Activated naive CD4-positive, alpha-beta T cell treated with anti-CD3 and anti-CD28 coated beads, Interleukin-2, amount 50 U/mL, for 16 hours (primary cell): ENCODE data around the gene TMEM184B.

Experiments used
- DNase-seq: peaks from one replicate; pipeline ENCODE4 v3.0.0-alpha.2; 2020

The TMEM184B gene

DNA sequence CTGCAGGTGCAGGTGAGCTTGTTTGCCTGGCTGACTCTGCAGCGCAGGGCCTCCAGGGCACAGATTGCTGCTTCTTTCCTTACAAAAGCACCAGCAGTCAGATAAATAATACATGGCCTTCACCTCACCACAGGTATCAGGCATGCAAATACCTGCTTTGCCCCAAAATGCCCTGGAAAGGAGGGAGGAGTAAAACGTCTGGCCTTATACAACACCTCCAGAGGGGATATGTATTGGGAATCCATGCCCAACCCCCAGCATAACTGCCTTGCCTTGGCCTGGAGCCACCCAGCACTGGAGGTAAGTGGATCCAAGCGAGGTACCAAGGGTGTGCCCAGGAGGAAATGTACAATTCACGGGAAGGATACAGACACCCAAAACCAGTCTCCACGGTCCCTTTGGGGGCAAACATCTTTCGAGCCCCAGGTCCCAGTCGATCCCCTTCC is 860 bp downstream of the TMEM184B start:
- DNase-seq: no peak

DNA sequence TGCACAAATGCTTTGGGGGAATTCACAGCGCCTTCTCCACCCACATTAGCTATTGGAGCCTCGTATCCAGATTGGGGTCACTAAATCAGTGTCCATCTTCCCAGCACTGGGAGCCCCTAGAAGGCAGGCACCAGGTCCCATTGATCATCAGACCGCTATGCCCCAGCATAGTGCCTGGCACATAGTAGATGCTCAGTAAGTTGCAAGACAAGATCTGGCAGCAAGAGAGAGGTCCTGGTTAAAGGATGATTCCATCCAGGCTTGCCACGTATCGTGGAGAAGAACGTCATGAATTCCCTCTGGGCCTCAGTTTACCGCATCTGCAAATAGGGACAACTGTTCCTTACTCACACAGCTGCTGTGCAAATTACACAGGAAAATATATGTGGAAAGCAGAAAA is 1.7 kb downstream of the TMEM184B start:
- DNase-seq: no peak

DNA sequence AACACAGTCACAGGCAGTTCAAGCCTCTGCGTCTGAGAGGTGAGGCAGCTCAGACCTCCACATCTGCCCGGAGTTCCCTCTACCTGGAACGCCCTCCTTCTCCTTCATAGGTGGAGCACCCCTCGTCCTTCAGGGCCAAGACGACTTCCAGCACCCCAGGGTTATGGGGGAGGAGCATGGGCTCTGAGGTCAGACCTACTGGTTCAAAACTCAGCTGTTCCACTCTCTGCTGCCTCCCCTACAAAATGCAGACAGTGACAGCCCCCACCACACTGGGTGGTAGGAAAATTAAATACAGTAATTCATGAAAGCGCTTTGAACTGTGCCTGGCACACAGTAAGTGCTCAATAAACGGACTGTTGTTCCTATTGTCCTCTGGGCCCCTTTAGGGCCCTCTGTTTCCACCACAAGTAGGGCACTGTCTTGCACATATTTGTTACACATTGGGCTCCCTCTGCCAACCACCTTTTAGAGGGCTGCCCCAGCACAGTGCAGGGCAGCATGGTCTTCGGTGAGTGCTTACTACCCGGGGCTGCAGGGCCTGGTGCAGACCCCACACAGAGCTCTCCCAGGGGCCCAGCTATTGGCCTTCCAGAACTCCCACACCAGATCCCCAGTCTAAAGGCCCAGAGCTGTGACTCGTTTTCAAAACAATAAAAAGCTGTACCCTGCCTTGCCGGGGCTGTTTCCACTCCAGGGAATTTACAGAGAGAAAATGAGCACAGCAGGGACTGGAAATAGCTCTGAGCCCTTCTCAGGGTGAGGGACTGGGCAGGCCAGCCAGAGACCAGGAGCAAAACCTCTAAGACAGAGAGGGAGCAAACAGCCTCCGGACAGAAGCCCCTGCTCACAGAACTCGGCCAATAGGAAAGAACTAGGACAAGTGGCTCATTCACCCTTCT is 2.5 kb downstream of the TMEM184B start:
- DNase-seq: no peak

DNA sequence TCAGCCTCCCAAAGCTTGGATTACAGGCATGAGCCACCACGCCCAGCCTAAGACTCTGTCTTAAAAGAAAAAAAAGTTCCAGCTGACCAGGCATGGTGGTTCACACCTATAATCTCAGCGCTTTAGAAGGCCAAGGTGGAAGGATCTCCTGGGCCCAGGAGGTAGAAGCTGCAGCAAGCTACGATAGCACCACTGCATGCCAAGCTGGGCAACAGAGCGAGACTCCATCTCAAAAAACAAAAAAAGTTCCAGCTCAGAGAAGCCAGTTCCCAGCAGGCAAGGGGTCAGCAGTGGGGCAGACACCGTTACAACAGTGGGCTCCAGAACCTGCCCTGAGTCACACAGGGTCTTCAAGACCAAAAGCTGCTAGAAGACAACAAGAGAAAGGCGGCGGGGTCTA is 3.3 kb downstream of the TMEM184B start:
- DNase-seq: no peak

DNA sequence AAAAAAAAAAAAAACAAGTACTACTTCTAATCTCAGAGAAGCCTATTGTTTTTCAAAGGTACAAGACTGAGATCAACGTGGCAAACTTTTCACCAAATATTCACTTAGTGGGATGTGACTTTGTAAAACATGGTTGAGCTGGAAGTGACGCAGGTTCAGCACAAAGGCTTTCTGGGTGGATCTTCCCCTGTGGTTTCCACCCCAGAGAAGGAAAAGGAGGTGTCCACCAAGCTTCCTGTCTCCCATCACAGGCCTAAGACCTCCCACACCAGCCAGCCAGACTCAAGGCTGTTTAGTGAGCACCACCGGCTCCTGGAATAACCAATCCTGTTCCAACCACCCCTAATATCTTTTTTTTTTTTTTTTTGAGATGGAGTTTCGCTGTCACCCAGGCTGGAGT is 5.7 kb downstream of the TMEM184B start:
- DNase-seq: peak; percentile 17

DNA sequence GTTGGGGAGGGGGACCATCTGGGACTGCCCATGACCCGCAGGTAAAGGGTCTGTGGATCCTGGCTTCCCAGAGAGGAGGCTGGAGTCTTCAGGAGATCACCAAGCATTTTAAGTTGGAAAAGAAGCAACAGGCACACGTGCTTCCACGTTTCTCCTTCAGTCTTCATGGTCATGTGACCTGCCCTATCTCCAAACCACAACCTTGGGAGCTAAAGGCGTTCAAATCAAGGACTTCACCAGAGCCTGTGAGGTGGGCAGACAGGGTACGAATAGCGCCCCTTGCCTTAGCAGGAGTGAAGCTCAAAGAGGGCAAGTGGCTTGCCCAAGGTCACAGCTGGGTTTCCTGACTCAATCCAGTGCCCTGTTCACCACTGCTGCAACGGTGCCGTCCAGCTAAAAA is 6.7 kb downstream of the TMEM184B start:
- no peak for DNase-seq

DNA sequence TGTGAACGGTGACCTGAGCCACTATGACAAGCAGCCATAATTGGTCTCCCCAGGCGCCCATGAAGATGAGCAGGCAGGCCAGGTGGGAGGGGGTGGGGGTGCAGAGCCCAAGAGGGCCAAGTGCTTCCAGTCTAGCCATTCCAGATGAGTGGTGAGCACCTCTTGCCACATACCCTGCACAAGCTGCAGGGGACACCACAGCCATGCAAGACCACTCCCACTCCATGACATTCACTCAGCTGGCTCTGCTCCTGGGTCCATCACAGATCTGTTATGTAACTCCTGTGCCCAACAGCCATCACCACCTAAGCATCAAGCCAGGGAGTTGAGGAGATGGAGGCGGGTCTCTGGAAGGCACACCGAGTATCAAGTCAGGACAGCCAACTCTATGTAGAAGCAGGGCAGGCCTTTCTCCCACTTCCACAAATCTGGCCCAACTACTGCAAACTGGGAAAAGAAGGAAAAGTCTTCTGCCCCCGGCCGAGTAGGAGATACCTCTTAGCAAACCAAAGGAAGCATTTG is 8.4 kb downstream of the TMEM184B start:
- no peak for DNase-seq

DNA sequence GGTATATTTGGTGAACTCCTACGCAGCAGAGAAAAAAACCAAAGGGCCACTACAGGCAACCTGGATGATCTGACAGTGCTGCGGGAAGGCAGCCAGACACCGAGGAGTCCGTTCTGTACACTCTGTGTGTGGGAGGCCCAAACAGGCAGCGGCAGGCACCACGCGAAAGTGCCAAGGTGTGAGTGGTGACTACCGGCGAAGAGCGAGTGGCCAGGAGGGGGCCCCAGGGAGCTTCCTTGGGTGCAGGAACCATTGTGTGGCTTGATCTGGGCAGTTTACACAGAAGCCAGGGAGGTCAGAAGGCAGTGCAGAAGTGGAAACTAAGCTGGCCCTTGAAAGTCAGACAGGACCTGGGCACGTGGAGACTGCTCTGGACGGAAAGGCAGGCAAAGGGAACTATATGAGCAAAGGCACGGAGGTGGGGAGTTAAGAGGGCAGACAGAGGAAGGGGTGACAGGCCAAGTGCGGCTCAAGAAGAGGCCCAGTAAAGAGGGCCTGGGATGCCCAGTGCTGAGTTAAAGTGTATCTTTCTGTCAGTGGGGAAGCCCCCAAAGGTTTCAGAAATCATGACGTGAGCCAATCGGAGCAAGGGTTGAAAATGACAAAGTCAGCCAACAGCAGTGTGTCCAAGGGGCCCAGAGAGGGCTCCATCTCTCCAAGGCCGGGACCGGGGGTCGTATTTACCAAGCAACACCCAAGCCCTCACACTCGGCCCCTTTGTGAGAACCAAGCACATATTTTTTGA is 10.6 kb downstream of the TMEM184B start:
- peak; percentile 30 for DNase-seq

DNA sequence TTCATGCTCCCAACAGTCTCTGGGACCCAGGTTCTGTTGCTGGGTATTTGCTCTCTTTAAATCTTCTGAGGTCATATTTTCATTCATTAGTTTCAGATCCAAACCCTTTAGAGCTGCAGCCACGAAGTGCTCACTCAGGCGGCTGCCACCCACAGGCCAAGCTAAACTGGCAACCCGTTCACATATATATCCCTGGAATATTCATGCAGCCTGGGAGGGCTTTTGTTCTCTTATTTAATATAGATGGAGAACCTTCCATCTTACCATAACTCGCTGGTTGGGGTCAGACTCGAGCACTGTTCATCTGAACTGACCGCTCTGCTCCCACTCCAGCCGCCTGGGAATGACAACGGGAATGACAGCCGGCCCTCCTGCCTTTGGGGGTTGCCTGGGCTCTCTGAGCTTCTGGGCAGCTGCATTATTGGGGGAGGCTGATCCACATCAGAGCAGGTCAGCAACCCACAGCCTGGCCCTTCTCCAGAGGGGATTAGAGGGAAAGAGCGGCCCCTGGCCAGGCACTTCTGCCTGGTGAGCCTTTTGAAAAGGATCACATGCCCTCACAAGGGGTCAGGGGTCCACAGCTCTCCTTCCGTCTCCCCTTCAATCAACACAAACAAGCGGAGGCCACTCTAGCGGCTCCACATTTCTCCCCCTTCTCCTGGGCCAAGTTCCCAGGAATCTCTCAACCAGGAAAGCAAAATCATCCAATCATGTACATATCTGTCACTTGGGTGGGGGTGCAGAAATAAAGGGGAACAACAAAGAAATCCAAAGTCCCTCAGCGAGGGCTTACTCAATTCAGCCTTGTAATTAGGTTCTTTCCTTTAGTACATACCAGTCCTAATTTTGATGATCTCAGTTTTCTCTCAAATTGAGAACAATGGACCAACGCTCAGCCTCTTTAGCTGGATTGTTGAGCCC is 11.8 kb downstream of the TMEM184B start:
- no peak for DNase-seq

DNA sequence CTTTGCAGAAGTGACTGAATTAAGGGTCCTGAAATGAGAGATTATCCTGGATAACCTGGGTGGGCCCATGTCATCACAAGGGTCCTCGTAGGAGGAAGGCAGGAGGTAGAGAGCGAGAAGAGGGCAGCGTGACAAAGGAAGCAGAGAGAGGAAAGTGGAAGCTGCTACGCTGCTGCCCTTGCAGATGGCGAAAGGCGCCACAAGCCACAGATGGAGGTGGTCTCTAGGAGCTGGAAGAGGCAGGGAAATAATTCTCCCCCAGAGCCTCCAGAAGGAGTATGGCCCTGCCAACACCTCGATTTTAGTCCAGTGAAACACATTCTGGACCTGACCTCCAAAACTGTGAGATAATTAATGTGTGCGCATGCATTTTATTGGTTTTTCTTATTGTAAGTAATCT is 13.4 kb downstream of the TMEM184B start:
- no peak for DNase-seq

DNA sequence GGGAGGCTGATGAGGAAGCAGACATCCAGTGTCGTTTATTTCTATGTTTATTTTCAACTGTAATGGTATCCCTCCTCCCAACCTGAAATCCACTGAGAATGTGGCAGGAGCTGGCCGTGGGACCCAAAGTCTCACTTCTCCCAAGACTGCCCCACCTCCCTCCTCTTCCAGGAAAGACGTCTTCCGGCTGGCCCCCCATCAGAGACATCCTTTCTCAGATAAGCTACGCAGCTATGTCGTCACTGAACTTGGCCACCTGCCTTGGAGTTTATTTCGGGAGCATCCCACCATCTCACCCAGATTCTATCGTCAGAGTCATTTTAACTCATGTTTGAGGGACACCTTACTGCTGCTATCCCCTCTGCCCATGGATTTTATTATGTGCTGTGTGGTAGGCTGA is 13.9 kb downstream of the TMEM184B start:
- no peak for DNase-seq

DNA sequence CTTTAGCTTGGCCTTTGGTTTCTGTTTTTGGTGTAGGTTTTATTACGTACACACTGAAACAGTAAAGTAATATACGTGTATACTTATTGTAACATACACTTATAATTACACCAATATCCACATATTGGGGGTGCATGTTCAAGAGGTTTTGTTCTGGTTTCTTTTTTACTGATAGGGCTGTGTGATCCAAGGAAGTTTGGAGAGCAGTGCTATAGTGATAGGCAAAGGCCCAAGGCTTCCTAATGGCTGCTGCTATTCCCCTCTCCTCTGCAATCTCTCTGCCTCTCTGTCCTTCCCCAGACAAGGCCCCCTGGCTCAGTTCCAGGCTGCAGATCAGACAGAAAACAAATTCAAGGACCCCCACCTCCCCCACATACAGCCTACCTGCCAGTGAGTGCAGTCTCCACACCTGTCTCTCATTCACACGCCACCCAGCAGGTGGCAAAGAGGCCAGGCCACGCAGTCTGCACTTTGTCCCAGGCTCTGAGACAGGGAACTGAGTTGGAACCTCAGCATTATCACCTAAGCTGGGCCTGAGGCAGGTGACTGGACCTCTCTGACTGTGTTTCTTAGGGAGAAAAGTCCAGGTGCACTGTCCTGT is 15.1 kb downstream of the TMEM184B start:
- DNase-seq: no peak

DNA sequence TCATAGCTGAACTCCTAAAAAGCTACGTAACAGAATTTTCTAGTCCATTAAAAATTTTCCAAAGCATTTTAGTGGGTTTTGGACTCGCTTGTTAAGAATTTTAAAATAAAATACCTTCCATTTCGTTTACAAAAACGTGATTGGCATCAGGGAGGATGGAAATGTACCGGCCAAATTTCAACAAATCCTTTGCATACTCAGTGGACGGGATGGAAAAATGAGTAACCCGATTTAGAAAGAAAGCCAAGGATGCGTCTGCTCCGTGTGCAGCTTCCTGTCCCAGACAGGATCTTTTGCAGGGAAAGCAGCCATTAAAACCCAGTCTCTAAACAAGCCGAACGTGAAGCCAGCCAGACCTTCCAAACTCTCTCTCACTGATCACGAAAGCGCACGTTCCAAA is 15.6 kb downstream of the TMEM184B start:
- DNase-seq: no peak

DNA sequence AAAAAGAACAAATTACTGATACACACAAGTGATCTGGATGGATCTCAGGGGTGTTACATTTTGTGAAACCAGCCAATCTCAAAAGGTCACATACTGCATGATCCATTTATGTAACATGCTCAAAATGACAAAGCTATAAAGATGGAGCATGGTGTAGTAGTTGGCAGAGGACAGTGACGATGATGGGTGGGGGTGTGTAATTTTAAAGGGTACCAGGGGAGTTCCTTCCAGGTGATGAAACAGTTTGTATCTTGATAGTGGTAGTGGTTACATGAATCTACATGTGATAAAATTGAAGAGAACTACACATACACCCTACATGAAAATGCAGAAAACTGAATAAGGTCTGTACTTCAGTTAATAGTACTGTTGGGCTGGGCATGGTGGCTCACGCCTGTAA is 17.1 kb downstream of the TMEM184B start:
- DNase-seq: no peak

DNA sequence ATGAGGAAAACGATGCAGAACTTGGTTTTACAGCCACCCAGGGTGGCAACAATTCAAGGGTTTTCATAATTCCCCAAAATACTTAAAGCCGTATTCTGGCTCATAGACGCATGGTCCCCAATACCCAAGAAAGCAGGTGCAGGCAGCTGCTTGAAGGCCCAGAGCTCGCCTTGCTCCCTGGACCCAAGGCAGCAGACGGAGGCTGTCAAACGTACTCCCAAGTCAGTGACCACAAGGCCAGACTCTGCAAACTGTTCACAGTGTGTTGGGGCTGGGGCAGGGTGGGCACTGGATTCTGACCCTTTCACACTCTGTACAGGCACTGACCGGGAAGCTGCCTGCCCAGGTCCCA is 21.5 kb downstream of the TMEM184B start:
- DNase-seq: no peak

DNA sequence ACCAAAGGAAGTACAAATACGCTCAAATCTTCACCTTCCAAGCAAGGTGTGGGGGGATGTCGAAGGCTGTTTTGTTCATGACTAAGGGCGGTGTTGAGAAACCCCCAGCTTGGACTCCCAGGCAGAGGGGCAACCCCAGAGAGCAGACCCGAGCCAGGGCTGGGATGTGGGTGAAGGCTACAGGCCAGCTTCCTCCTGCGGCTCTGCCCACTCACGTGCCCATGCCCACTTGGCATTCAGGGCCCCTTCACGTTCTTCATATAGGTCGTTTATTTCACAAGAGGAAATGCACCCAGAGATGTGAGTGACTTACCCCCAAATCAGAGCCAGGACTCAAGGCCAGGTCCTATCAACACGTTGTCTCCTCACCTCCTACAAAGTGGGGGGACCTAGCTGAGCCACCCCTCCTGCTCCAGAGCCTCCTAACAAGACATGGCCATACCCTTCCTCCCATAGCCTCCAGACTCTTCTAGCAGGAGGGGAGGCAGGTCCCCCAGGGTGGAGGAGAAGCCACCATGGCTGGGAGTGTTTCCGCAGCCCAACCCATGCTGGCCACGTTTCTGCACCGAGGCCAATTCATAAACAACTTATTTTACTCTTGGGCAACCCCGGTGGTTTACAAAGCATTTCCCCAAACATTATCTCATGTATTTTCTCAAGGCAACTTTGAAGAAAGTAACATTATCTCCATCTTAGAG is 22.0 kb downstream of the TMEM184B start:
- no peak for DNase-seq

DNA sequence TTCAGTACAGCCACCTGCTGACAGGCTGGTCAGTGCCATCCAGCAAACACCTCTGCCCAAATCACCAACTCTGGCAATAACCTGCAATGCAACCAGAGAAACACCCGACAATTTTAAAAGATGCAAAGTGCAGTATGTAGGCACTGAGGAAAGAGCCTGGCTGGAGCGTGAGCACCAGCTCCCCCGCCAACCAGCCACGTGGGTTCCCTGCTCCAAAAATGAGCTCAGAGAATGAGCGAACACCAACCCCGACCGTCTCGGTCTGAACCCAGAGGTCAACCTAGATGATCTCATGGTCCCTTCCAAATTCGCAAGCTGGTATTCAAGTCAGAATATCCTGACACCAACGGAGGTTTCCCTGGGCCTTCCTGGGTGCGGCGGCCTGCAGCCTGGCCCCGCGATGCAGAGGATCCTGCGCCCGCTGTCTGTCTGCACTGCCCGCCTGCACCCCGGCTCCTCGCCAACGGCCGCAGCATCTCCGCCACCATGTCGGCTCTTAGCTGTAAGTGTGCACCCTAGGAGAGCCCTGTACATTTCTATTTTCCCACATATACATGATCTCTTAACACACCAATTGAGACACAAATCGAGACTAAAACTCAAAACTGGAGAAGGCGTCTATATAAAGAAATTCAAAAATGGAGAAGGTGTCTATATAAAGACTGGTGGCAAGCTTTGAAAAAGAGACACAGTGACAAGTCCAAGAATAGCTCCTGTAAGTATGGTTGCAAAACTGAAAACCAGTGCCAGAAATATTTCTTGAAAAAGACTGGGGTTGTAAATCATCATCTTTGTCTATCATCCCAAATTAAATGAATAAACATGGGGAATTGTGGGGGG is 22.8 kb downstream of the TMEM184B start:
- DNase-seq: no peak

DNA sequence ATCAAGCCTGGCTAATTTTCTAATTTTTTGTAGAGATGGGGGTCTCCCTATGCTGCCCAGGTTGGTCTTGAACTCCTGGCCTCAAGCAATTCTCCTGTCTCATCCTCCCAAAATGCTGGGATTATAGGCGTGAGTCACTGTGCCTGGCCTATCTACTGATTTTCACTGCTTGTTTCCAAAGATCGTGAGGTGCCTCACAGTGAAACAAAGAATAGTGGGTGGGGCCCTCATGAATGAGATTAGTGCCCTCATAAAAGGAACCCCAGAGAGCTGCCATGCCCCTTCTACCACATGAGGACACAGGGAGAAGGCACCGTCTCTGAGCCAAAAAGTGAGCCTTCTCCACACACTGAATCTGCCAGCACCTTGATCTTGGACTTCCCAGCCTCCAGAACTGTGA is 23.5 kb downstream of the TMEM184B start:
- DNase-seq: no peak

DNA sequence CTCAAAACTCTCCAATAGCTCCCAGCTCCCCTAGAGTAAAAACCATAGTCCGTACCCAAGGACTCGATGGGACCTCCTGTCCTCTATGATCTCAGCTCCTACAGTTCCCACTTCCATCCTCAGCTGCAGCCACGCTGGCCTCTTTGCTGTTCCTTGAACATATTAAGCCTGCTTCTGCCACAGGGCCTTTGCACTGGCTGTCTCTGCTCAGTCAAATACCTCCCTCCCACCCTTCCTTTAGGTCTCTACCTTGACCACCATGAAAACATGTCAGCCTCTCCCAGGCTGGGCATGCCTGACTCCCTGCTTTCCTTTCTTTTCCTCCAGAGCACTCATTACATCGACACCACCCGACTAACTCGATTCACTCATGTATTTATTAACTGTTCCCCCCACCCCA is 24.5 kb downstream of the TMEM184B start:
- DNase-seq: no peak

DNA sequence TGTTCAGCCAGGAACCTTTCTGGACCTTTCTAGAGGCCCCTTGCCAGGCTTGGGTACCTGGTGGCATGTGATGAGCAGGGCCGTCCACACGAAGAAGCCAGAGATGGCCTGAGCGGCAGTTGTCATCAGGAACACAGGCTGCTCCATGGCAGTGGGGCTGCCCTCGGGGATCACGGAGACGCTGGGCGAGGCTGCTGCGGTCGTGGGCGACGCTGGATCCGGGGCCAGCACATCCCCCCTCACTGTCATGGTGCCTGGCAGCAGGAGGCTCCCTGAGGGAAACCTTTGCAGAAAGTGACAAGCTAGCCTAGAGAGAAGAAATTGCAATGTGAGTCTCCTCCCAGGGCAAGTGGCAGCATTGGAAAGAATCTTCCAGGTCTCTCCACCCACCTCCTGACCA is 25.1 kb downstream of the TMEM184B start:
- no peak for DNase-seq

DNA sequence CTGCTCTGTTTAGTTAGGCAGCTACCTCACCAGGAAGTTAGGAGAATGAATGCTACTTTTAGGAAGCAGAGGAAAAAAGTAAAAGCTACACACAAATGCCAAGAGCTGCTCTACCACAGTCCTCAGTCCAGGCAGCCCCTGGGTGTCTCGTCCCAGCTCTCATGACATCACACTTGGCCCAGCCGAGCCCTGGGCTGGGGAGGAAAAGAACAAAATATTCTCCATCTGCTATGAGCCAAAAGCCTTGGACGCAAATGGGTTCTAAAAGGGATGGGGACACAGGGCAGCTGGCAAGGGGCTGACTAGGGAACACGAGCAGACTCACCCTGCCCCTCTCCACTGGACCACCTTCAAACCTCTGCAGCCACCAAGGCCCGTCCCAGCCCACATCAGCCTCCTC is 26.1 kb downstream of the TMEM184B start:
- no peak for DNase-seq
